Caco-2 (cell line): ENCODE measurements around the gene POLR2L. TPM values are rescaled to one million over a fixed set of nuclear protein-coding genes. Genes with fewer than 3 reads are reported as not detected.

Experiments
- BruUV-seq: library from RNA; stranded (reverse); fragments of 400-500 nt; replicated peaks from 2 replicates; lab custom pipeline; 2021; lab: Mats Ljungman, UMichigan
- CTCF ChIA-PET: fragments of 300-600 bp; sonication (Branson Sonifier 250); formaldehyde crosslinking; loops from one replicate; lab custom pipeline; 2022; ENCODE audit warnings: antibody characterized with exemption; lab: Charles Lee
- POLR2A ChIA-PET: fragments of 300-600 bp; sonication (Branson Sonifier 250); formaldehyde crosslinking; loops from one replicate; lab custom pipeline; 2022; ENCODE audit warnings: antibody characterized with exemption; lab: Charles Lee
- DNase-seq, 2 experiments: peaks; one replicate each; pipeline versions ENCODE4 v3.0.0 to v3.0.0-alpha.2; 2020 to 2022
- H3K27me3 ChIP-seq: replicated peaks from 2 replicates; pipeline ENCODE4 v1.6.0; 2011; ENCODE audit warnings: low read length; ENCODE audit not compliant: control insufficient read depth, insufficient read depth
- H3K36me3 ChIP-seq: 2 replicates; pipeline ENCODE4 v1.5.1; 2011; ENCODE audit warnings: low read length; ENCODE audit not compliant: control insufficient read depth, insufficient read depth
- H3K4me1 ChIP-seq: fragments of 250-450 bp; sonication (Bioruptor Pico); 2 replicates; pipeline ENCODE4 v1.5.1; 2020; ENCODE audit warnings: mild to moderate bottlenecking
- H3K4me3 ChIP-seq: 2 replicates; pipeline ENCODE4 v1.5.1; 2011; ENCODE audit warnings: low read depth, mild to moderate bottlenecking, control low read depth, low read length
- H3K9me3 ChIP-seq: fragments of 250-450 bp; sonication (Bioruptor Pico); 2 replicates; pipeline ENCODE4 v1.5.1; 2020; ENCODE audit warnings: mild to moderate bottlenecking, moderate library complexity
- H3K27ac Mint-ChIP-seq: one replicate; pipeline ENCODE4 v1.8.0; 2022; ENCODE audit warnings: mixed read lengths; ENCODE audit not compliant: unreplicated experiment
- H3K27me3 Mint-ChIP-seq: one replicate; pipeline ENCODE4 v1.8.0; 2022; ENCODE audit warnings: mixed read lengths; ENCODE audit not compliant: insufficient read depth, unreplicated experiment
- H3K36me3 Mint-ChIP-seq: one replicate; pipeline ENCODE4 v1.8.0; 2022; ENCODE audit warnings: mild to moderate bottlenecking, mixed read lengths; ENCODE audit not compliant: insufficient read depth, unreplicated experiment
- H3K4me1 Mint-ChIP-seq: one replicate; pipeline ENCODE4 v1.8.0; 2022; ENCODE audit warnings: low read depth, mixed read lengths; ENCODE audit not compliant: unreplicated experiment
- H3K4me3 Mint-ChIP-seq: one replicate; pipeline ENCODE4 v1.8.0; 2022; ENCODE audit warnings: mild to moderate bottlenecking, moderate library complexity, mixed read lengths; ENCODE audit not compliant: unreplicated experiment
- H3K9me3 Mint-ChIP-seq: one replicate; pipeline ENCODE4 v1.8.0; 2022; ENCODE audit warnings: mixed read lengths; ENCODE audit not compliant: unreplicated experiment
- CTCF ChIP-seq, 2 experiments: fragments of 200-600 bp in 1 of 2; IDR thresholded peaks; 1 replicate in 1 of 2; 2 replicates in 1 of 2; pipeline versions ENCODE4 v1.5.1 to v1.8.0; 2011 to 2022; ENCODE audit warnings: antibody characterized with exemption in 1 of 2, control low read depth in 1 of 2, inconsistent platforms in 1 of 2, low read depth in 1 of 2, low read length in 1 of 2, mild to moderate bottlenecking in 1 of 2, moderate library complexity in 1 of 2; ENCODE audit not compliant: insufficient read depth in 1 of 2, severe bottlenecking in 1 of 2, unreplicated experiment in 1 of 2
- intact Hi-C: fragments of 100-400 bp; cut with micrococcal nuclease; formaldehyde crosslinking; loops from one replicate; pipeline ENCODE4 v1.10.0; 2022; ENCODE audit not compliant: unreplicated experiment
- total RNA-seq: library from RNA; stranded (reverse); gene quantifications from 2 replicates; pipeline ENCODE4 v1.2.3, GENCODE V29; 2022

Gene POLR2L
- total RNA-seq, 1 experiment from 2014 or later: 139 TPM

DNA sequence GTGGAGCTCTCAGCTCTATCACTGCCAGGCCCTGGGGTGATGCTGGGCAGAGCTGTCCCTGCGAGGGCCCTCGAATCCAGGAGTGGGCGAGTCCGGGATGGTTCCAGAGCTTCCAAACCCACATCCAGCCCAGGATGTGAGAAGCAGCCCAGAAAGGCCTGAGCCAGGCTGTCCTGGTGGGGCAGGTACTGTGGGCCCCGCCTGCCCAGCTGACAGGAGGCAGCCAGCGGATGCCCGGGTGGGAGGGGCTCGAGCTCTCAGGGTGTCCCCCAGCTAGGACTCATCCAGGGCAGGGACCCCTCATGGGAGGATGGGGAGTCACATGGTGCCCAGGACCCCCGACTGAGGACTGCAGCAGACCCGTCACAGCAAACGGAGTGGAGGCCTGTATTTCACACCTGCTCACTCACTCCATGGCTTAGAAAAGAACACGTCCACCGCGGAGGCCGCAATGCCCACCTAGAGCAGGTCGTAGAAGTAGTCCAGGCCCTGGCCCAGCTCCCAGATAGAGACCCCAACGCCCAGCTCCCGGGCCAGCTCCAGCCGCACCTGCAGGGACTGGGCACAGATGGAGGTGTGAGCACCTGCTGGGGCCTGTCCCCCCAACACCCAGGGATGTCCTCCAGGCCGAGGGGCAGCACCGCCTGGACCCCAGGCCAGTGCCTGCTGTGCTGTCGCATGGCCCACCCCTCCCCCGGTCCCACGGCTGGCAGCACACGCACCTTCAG is 27.2 kb upstream of the POLR2L start:
- intact Hi-C loops: no loop called here
- TF ChIP-seq CTCF (IDR thresholded peaks at IDR 0.05; ENCODE audit: insufficient read depth in 1 of 2, low read depth in 1 of 2, low read length in 1 of 2, severe bottlenecking in 1 of 2, unreplicated experiment in 1 of 2): no peak
- no peak overlapping the region for H3K27ac Mint-ChIP-seq
- no peak for DNase-seq
- ChIA-PET CTCF (interaction anchor here (1.0 to 1.4 kb wide), 4 partner anchors 21 to 182 kb away, joined by 3 to 13 read pairs (median 4); no protein-coding TSS in a partner anchor), POLR2A (no interaction called here)
- no peaks in the 10 kb centered on the region for H3K27me3 ChIP-seq
- H3K4me1 ChIP-seq: no peaks in the 10 kb centered on the region
- H3K4me3 Mint-ChIP-seq: no peak overlapping the region
- no peaks in the 10 kb centered on the region for H3K9me3 Mint-ChIP-seq
- H3K4me3 ChIP-seq: no peak overlapping the region
- H3K36me3 ChIP-seq: no peaks in the 10 kb centered on the region; the same call in 1 of the 2 replicates
- H3K27me3 Mint-ChIP-seq: no peaks in the 10 kb centered on the region
- peaks cover 88% of the 10 kb centered on the region for H3K36me3 Mint-ChIP-seq
- BruUV-seq: no TSS peak
- H3K4me1 Mint-ChIP-seq: no peaks in the 10 kb centered on the region
- no peaks in the 10 kb centered on the region for H3K9me3 ChIP-seq

DNA sequence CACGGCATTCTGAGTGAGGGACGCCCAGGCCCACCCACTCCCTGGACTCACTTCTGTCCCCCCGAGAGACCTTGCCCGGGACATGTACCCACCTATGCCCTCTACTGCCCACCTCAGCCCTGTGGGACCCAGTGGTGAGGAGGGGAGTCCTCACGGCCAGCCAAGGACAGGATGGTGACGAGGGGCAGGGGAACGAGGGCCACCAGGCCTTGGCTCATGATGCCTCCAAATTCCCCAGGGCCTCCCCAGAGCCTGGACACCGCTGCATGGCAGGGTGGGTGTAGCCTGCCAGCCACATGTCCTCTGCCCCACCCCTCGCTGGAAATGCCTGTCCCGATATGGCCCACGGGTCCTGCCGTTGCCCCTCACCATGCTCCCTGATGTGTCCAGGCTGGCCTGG is 26.5 kb upstream of the POLR2L start:
- intact Hi-C loops: no loop called here
- CTCF ChIA-PET: no interaction called here
- Mint-ChIP-seq H3K27ac (no peak overlapping the region), H3K4me1 (no peaks in the 10 kb centered on the region), H3K27me3 (no peaks in the 10 kb centered on the region), H3K4me3 (no peak overlapping the region), H3K9me3 (no peaks in the 10 kb centered on the region), H3K36me3 (peaks cover 93% of the 10 kb centered on the region)
- no TSS peak for BruUV-seq
- no peaks in the 10 kb centered on the region for H3K27me3 ChIP-seq
- H3K4me3 ChIP-seq: no peak overlapping the region
- no peaks in the 10 kb centered on the region for H3K4me1 ChIP-seq
- no peak for TF ChIP-seq CTCF (IDR thresholded peaks at IDR 0.05; ENCODE audit: insufficient read depth in 1 of 2, low read depth in 1 of 2, low read length in 1 of 2, severe bottlenecking in 1 of 2, unreplicated experiment in 1 of 2)
- no peaks in the 10 kb centered on the region; the same call in 1 of the 2 replicates for H3K36me3 ChIP-seq
- no peak for DNase-seq
- POLR2A ChIA-PET: no interaction called here
- no peaks in the 10 kb centered on the region for H3K9me3 ChIP-seq

- no peaks in the 10 kb centered on the region for H3K4me1 Mint-ChIP-seq
- no peaks in the 10 kb centered on the region for H3K9me3 ChIP-seq
- no peaks in the 10 kb centered on the region for H3K27me3 Mint-ChIP-seq
- no peak overlapping the region for H3K4me3 ChIP-seq
- ChIA-PET POLR2A (no interaction called here), CTCF (no interaction called here)
- no peaks in the 10 kb centered on the region for H3K9me3 Mint-ChIP-seq
- intact Hi-C loops: no loop called here
- no peak for TF ChIP-seq CTCF (IDR thresholded peaks at IDR 0.05; ENCODE audit: insufficient read depth in 1 of 2, low read depth in 1 of 2, low read length in 1 of 2, severe bottlenecking in 1 of 2, unreplicated experiment in 1 of 2)
- H3K4me1 ChIP-seq: no peaks in the 10 kb centered on the region
- H3K4me3 Mint-ChIP-seq: no peak overlapping the region
- H3K27me3 ChIP-seq: no peaks in the 10 kb centered on the region
- H3K36me3 ChIP-seq: no peaks in the 10 kb centered on the region; the same call in 1 of the 2 replicates
- no peak overlapping the region for H3K27ac Mint-ChIP-seq
- no peak for DNase-seq
- H3K36me3 Mint-ChIP-seq: peaks cover 93% of the 10 kb centered on the region
- BruUV-seq: TSS peak; percentile 30
Observed at GRCh38 chr11:868394-868793, 26.1 kb upstream of the POLR2L start.
